WTC11 (cell line): ENCODE data around the gene TGDS.

Experiments
- CTCF ChIP-seq: fragments of 200-600 bp; IDR thresholded peaks from 2 replicates; pipeline ENCODE4 v1.8.0; 2022; ENCODE audit warnings: antibody characterized with exemption
- MAX ChIP-seq: sonication (generic); formaldehyde crosslinking; IDR thresholded peaks from 2 replicates; pipeline ENCODE4 v1.8.0; 2022; ENCODE audit warnings: mild to moderate bottlenecking, missing genetic modification reagents

- TF ChIP-seq MAX (CRISPR knock-in tag), result no peak
- TF ChIP-seq CTCF, result no peak
Measured at GRCh38 chr13:94546061-94546839, 49.7 kb downstream of the TGDS start.
